PC-3 (cell line): Measurements from ENCODE around the gene FBXL16. TPM values are rescaled to one million over a fixed set of nuclear protein-coding genes. Genes with fewer than 3 reads are reported as not detected.

Experiments
- ATAC-seq: fragments of 200-7000 bp; cut with Tn5 transposase; 2 replicates; pipeline ENCODE4 v1.9.1; 2020; ENCODE audit warnings: mild to moderate bottlenecking, moderate library complexity
- BruUV-seq: library from RNA; stranded (reverse); fragments of 400-500 nt; replicated peaks from 2 replicates; lab custom pipeline; 2021; lab: Mats Ljungman, UMichigan
- CTCF ChIA-PET: fragments of 300-600 bp; sonication (Branson Sonifier 250); formaldehyde crosslinking; loops from one replicate; lab custom pipeline; 2022; ENCODE audit warnings: antibody characterized with exemption; lab: Charles Lee
- POLR2A ChIA-PET: fragments of 300-600 bp; sonication (Branson Sonifier 250); formaldehyde crosslinking; loops from one replicate; lab custom pipeline; 2022; ENCODE audit warnings: antibody characterized with exemption; ENCODE audit not compliant: unreplicated experiment; lab: Charles Lee
- DNase-seq: peaks from one replicate; pipeline ENCODE4 v3.0.0-alpha.2; 2015
- H2AFZ ChIP-seq: fragments of 300-600 bp; sonication (generic); 2 replicates; pipeline ENCODE4 v1.6.0; 2016; ENCODE audit warnings: antibody characterized with exemption, low read length
- H3F3A ChIP-seq: fragments of 300-600 bp; sonication (generic); one replicate; pipeline ENCODE4 v1.6.0; 2017; ENCODE audit warnings: antibody characterized with exemption, low read length, control low read depth, mild to moderate bottlenecking; ENCODE audit not compliant: unreplicated experiment
- H3K27ac ChIP-seq: fragments of 300-600 bp; sonication (generic); 2 replicates; pipeline ENCODE4 v1.5.1; 2016; ENCODE audit warnings: mild to moderate bottlenecking, low read length
- H3K27me3 ChIP-seq: fragments of 300-600 bp; sonication (generic); 2 replicates; pipeline ENCODE4 v1.6.1; 2016; ENCODE audit warnings: low read length, mixed read lengths
- H3K36me3 ChIP-seq: fragments of 300-600 bp; sonication (generic); 2 replicates; pipeline ENCODE4 v1.6.1; 2016; ENCODE audit warnings: low read depth, mixed run types, low read length, mixed read lengths
- H3K4me1 ChIP-seq: fragments of 300-600 bp; sonication (generic); 2 replicates; pipeline ENCODE4 v1.5.1; 2016; ENCODE audit warnings: low read length; ENCODE audit not compliant: insufficient read depth
- H3K4me2 ChIP-seq: fragments of 300-600 bp; sonication (generic); 2 replicates; pipeline ENCODE4 v1.6.0; 2016; ENCODE audit warnings: low read length
- H3K4me3 ChIP-seq: fragments of 300-600 bp; sonication (generic); 2 replicates; pipeline ENCODE4 v1.5.1; 2016; ENCODE audit warnings: mild to moderate bottlenecking, low read length, mixed read lengths
- H3K79me2 ChIP-seq: fragments of 300-600 bp; sonication (generic); 2 replicates; pipeline ENCODE4 v1.6.1; 2017; ENCODE audit warnings: low read length, mixed read lengths
- H3K9ac ChIP-seq: fragments of 300-600 bp; sonication (generic); 2 replicates; pipeline ENCODE4 v1.6.0; 2016; ENCODE audit warnings: mild to moderate bottlenecking, low read length
- H3K9me2 ChIP-seq: fragments of 300-600 bp; sonication (generic); replicated peaks from 2 replicates; pipeline ENCODE4 v1.6.1; 2016; ENCODE audit warnings: mixed run types, low read length, mixed read lengths
- H3K9me3 ChIP-seq: fragments of 300-600 bp; sonication (generic); 2 replicates; pipeline ENCODE4 v1.6.1; 2016; ENCODE audit warnings: low read length, mixed read lengths
- H4K20me1 ChIP-seq: fragments of 300-600 bp; sonication (generic); 2 replicates; pipeline ENCODE4 v1.6.1; 2016; ENCODE audit warnings: low read length, mixed read lengths
- EZH2 ChIP-seq: fragments of 300-600 bp; sonication (generic); IDR thresholded peaks from one replicate; pipeline ENCODE4 v1.6.1; 2017; ENCODE audit warnings: antibody characterized with exemption, mild to moderate bottlenecking, low read length; ENCODE audit not compliant: unreplicated experiment
- EZH2phosphoT487 ChIP-seq: fragments of 300-600 bp; sonication (generic); IDR thresholded peaks from 2 replicates; pipeline ENCODE4 v1.6.1; 2018; ENCODE audit warnings: mild to moderate bottlenecking, antibody characterized with exemption, low read length, borderline replicate concordance
- intact Hi-C: fragments of 100-400 bp; cut with micrococcal nuclease; formaldehyde crosslinking; loops from 2 replicates; pipeline ENCODE4 v1.9.0; 2023
- total RNA-seq: library from RNA; depleted of rRNA; stranded (reverse); fragments of >200 nt; gene quantifications from 2 replicates; pipeline ENCODE4 v1.2.3, GENCODE V29; 2014
- TF ChIP-seq, protein P1 (sequence below): fragments of 300-600 bp; sonication (generic); conservative IDR thresholded peaks from 2 replicates; pipeline ENCODE4 v1.5.1; 2017; ENCODE audit warnings: antibody characterized with exemption, low read depth, mild to moderate bottlenecking, low read length

FBXL16 gene
- total RNA-seq, 1 experiment from 2014 or later = 7.5 TPM

DNA sequence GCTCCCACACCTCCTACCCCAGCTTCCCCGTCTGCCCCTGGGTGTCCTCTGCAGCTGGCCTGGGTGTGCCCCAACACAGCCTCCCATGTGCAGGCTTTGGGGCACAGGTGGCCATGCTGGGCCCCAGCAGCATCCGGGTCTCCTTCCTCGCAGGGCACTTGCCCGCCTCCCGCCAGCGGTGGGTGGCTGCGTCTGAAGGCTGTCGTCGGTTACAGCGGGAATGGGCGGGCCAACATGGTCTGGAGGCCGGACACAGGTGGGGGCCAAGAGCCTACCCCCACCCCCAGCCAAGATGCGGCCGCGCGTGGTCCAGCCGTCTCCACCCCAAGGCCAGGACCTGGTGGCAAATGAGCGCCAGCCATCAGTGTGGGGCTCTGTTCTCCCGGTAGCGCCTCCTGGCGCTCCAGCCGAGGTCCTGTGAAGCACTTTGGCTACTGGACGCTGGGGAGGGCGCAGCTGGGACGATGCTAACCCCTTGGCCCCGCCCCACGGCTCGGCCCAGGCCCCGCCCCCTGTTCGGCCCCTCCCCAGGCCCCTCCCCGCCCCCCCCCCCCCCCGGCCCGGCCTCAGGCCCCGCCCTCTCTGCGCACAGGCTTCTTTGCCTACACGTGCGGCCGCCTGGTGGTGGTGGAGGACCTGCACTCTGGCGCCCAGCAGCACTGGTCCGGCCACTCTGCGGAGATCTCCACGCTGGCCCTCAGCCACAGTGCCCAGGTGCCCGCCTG lies 45.0 kb downstream of the FBXL16 start:
- Histone ChIP-seq H4K20me1 (no peaks in the 10 kb centered on the region), H3K27me3 (no peaks in the 10 kb centered on the region), H3K9me2 (no peaks in the 10 kb centered on the region), H3K4me2 (peak overlapping the region; percentile 65), H3K27ac (no peak overlapping the region), H3K4me1 (peaks cover 5% of the 10 kb centered on the region), H3K9ac (0 out of 2 replicates have a peak overlapping the region, but pooled peaks have one; percentile 25), H3K4me3 (peak overlapping the region; percentile 42; the same call in 1 of the 2 replicates), H3K79me2 (no peaks in the 10 kb centered on the region), H3K36me3 (no peaks in the 10 kb centered on the region), H2AFZ (no peak overlapping the region), H3K9me3 (no peaks in the 10 kb centered on the region), H3F3A (no peaks in the 10 kb centered on the region)
- CTCF ChIA-PET = interaction anchor here (0.6 kb wide), 1 partner anchor 70 kb away, joined by 3 read pairs; no protein-coding TSS in a partner anchor
- ATAC-seq = peak; percentile 90
- TF ChIP-seq EZH2phosphoT487 = no peak
- TF ChIP-seq, protein P1, sequence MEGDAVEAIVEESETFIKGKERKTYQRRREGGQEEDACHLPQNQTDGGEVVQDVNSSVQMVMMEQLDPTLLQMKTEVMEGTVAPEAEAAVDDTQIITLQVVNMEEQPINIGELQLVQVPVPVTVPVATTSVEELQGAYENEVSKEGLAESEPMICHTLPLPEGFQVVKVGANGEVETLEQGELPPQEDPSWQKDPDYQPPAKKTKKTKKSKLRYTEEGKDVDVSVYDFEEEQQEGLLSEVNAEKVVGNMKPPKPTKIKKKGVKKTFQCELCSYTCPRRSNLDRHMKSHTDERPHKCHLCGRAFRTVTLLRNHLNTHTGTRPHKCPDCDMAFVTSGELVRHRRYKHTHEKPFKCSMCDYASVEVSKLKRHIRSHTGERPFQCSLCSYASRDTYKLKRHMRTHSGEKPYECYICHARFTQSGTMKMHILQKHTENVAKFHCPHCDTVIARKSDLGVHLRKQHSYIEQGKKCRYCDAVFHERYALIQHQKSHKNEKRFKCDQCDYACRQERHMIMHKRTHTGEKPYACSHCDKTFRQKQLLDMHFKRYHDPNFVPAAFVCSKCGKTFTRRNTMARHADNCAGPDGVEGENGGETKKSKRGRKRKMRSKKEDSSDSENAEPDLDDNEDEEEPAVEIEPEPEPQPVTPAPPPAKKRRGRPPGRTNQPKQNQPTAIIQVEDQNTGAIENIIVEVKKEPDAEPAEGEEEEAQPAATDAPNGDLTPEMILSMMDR = peak; percentile 36
- no TSS peak for BruUV-seq
- POLR2A ChIA-PET = no interaction called here
- peak; percentile 79 for DNase-seq
- intact Hi-C loops = no loop called here

DNA sequence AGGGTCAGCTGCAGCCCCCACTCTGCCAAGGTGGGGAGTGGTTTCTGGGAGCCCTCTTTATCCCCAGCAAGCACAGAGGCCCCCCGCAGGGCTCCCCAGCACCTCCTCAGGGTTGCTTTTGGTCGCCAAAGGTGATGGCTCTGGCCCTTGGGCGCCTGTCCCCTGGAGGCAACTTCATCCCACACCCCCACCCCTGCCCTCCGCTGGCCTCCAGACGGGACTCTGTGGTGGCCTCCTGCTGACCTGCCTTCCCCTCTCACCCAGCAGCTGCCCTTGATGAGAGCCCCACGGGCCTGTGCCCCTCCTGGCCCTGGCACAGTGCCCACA lies 45.5 kb downstream of the FBXL16 start:
- no peaks in the 10 kb centered on the region for H3K36me3 ChIP-seq
- intact Hi-C loops = no loop called here
- H3K4me1 ChIP-seq = peaks cover 5% of the 10 kb centered on the region
- H3F3A ChIP-seq = no peaks in the 10 kb centered on the region
- no peaks in the 10 kb centered on the region for H3K9me3 ChIP-seq
- ChIA-PET POLR2A (no interaction called here), CTCF (no interaction called here)
- TF ChIP-seq EZH2 = no peak
- TF ChIP-seq EZH2phosphoT487 = no peak
- TF ChIP-seq, protein P1 = no peak
- no peak overlapping the region for H2AFZ ChIP-seq
- H3K4me2 ChIP-seq = no peak overlapping the region
- DNase-seq = no peak
- H3K9me2 ChIP-seq = no peaks in the 10 kb centered on the region
- no peak for ATAC-seq
- no peaks in the 10 kb centered on the region for H3K27me3 ChIP-seq
- no peaks in the 10 kb centered on the region for H3K79me2 ChIP-seq
- H4K20me1 ChIP-seq = no peaks in the 10 kb centered on the region
- BruUV-seq = no TSS peak
- H3K4me3 ChIP-seq = no peak overlapping the region
- no peak overlapping the region for H3K27ac ChIP-seq
- H3K9ac ChIP-seq = no peak overlapping the region

DNA sequence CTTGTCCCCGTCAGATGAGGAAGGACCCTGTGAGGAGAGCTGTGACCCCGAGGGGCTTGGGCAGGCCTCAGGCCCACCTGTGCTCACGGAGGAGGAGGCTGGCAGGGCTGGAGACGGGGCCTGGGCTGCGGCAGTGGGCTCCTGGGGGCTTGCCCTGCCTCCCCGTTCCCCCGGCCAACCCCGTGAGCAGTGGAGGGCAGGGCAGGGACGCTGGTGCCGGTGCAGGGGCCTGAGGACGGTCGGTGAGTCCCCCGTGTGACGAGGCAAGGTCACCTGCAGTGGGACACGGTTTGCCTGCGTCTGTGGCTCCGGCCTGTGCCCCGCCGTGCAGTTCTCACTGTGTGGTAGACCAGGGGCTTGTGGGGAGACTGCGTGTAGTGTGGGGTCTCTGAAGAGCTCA lies 46.0 kb downstream of the FBXL16 start:
- POLR2A ChIA-PET = no interaction called here
- no peaks in the 10 kb centered on the region for H3K27me3 ChIP-seq
- H2AFZ ChIP-seq = no peak overlapping the region
- no peaks in the 10 kb centered on the region for H3K79me2 ChIP-seq
- no TSS peak for BruUV-seq
- no peak overlapping the region for H3K9ac ChIP-seq
- H3K9me3 ChIP-seq = no peaks in the 10 kb centered on the region
- no peak for ATAC-seq
- DNase-seq = no peak
- intact Hi-C loops = no loop called here
- no peaks in the 10 kb centered on the region for H3K36me3 ChIP-seq
- no peak overlapping the region for H3K4me3 ChIP-seq
- H3K4me1 ChIP-seq = peaks cover 5% of the 10 kb centered on the region
- no peaks in the 10 kb centered on the region for H3F3A ChIP-seq
- H3K9me2 ChIP-seq = no peaks in the 10 kb centered on the region
- no peaks in the 10 kb centered on the region for H4K20me1 ChIP-seq
- no peak overlapping the region for H3K4me2 ChIP-seq
- CTCF ChIA-PET = no interaction called here
- H3K27ac ChIP-seq = no peak overlapping the region
- TF ChIP-seq, protein P1 = no peak
- TF ChIP-seq EZH2phosphoT487 (no peak), EZH2 (no peak)
